A673 (cell line): ENCODE data around the gene EZH2.

Experiments
- EZH2 ChIP-seq: fragments of 200-600 bp; sonication (generic); IDR thresholded peaks from 2 replicates; pipeline ENCODE4 v1.6.1; 2017; ENCODE audit warnings: borderline replicate concordance, low read depth, mild to moderate bottlenecking, mixed read lengths, antibody characterized with exemption, low read length; ENCODE audit not compliant: poor library complexity, severe bottlenecking
- TF ChIP-seq, protein P1 (sequence below): fragments of 300-800, 200-600 bp; sonication (generic); conservative IDR thresholded peaks from 2 replicates; pipeline ENCODE4 v1.5.1; 2017; ENCODE audit warnings: low read depth, mild to moderate bottlenecking, antibody characterized with exemption, low read length, moderate library complexity, mixed read lengths

DNA sequence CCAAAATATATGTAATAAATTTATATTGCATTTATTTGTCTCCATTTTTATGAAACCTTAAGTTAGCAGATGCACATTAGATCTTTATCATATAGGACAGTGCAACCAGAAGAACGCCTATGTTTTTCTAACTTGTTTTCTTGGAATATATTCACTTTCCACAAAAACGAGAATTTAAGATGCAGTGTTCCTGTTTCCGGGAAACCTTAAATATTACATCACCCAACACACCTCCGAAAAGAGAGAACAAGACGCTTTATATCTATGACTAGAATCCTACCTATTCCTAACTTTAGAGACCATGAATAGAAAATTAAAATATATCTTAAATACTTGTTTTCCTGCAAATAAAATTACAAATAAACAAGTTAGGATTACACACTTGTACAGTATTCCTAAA is 1.9 kb downstream of the EZH2 start:
- TF ChIP-seq, protein P1, sequence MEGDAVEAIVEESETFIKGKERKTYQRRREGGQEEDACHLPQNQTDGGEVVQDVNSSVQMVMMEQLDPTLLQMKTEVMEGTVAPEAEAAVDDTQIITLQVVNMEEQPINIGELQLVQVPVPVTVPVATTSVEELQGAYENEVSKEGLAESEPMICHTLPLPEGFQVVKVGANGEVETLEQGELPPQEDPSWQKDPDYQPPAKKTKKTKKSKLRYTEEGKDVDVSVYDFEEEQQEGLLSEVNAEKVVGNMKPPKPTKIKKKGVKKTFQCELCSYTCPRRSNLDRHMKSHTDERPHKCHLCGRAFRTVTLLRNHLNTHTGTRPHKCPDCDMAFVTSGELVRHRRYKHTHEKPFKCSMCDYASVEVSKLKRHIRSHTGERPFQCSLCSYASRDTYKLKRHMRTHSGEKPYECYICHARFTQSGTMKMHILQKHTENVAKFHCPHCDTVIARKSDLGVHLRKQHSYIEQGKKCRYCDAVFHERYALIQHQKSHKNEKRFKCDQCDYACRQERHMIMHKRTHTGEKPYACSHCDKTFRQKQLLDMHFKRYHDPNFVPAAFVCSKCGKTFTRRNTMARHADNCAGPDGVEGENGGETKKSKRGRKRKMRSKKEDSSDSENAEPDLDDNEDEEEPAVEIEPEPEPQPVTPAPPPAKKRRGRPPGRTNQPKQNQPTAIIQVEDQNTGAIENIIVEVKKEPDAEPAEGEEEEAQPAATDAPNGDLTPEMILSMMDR, result no peak
- no peak for TF ChIP-seq EZH2
